HepG2 (cell line): Measurements from ENCODE around the gene EGLN2. TPM values are rescaled to one million over a fixed set of nuclear protein-coding genes. Genes with fewer than 3 reads are reported as not detected.

Experiments
- CBX5 ChIP-seq: sonication (generic); formaldehyde crosslinking; IDR thresholded peaks from 2 replicates; pipeline ENCODE4 v1.4.0; 2020; ENCODE audit warnings: missing genetic modification reagents, borderline replicate concordance
- CC2D1A ChIP-seq: sonication (generic); formaldehyde crosslinking; IDR thresholded peaks from 2 replicates; pipeline ENCODE4 v1.8.1; 2023; ENCODE audit warnings: mild to moderate bottlenecking, missing genetic modification reagents
- PITX1 ChIP-seq: sonication (generic); formaldehyde crosslinking; IDR thresholded peaks from 2 replicates; pipeline ENCODE4 v1.5.1; 2020; ENCODE audit warnings: mild to moderate bottlenecking, missing genetic modification reagents
- TFDP2 ChIP-seq: sonication (generic); formaldehyde crosslinking; IDR thresholded peaks from 2 replicates; pipeline ENCODE4 v1.4.0; 2020; ENCODE audit warnings: missing genetic modification reagents
- ZFP36L1 ChIP-seq: sonication (generic); formaldehyde crosslinking; IDR thresholded peaks from 2 replicates; pipeline ENCODE4 v1.8.0; 2022; ENCODE audit warnings: mild to moderate bottlenecking, missing genetic modification reagents, moderate library complexity
- ZHX1 ChIP-seq: sonication (generic); formaldehyde crosslinking; IDR thresholded peaks from 2 replicates; pipeline ENCODE4 v1.8.1; 2022; ENCODE audit warnings: low read depth, mild to moderate bottlenecking, missing genetic modification reagents
- ZMAT5 ChIP-seq: sonication (generic); formaldehyde crosslinking; IDR thresholded peaks from 2 replicates; pipeline ENCODE4 v1.5.0; 2020; ENCODE audit warnings: mild to moderate bottlenecking, low read depth, missing genetic modification reagents, borderline replicate concordance
- ZNF124 ChIP-seq: sonication (generic); formaldehyde crosslinking; IDR thresholded peaks from 2 replicates; pipeline ENCODE4 v1.4.0; 2020; ENCODE audit warnings: missing genetic modification reagents
- ZNF382 ChIP-seq: sonication (generic); formaldehyde crosslinking; IDR thresholded peaks from 2 replicates; pipeline ENCODE4 v1.5.0; 2020; ENCODE audit warnings: missing genetic modification reagents, mild to moderate bottlenecking, borderline replicate concordance
- ZNF646 ChIP-seq: sonication (generic); formaldehyde crosslinking; IDR thresholded peaks from 2 replicates; pipeline ENCODE4 v1.9.0; 2021; ENCODE audit warnings: mild to moderate bottlenecking, missing genetic modification reagents
- ZSCAN12 ChIP-seq: sonication (generic); formaldehyde crosslinking; IDR thresholded peaks from 2 replicates; pipeline ENCODE4 v1.9.0; 2021; ENCODE audit warnings: mild to moderate bottlenecking, missing genetic modification reagents
- polyA plus RNA-seq, 8 experiments: library from polyadenylated mRNA; depleted of rRNA in 3 of 8; stranded (reverse) in 7 of 8; unstranded in 1 of 8; fragments of >200 nt; fragmentation: Illumina TruSeq in 4 of 8; extraction: Trizol in 4 of 8; gene quantifications; 2 replicates each; pipeline versions ENCODE4 v1.2.1 to v1.2.3, GENCODE V29; 2011 to 2016; ENCODE audit warnings: low read depth in 4 of 8, missing spikeins in 1 of 8, mixed read lengths in 1 of 8; ENCODE audit not compliant: insufficient read depth in 1 of 8
- total RNA-seq, 5 experiments: library from RNA; depleted of rRNA; stranded (reverse); fragments of >200 nt; fragmentation: Illumina TruSeq; extraction: Trizol; gene quantifications; 2 replicates each; pipeline ENCODE4 v1.2.3, GENCODE V29; 2016; ENCODE audit warnings: low read depth in 1 of 5

The EGLN2 gene
- total and polyA plus RNA-seq, 2 of the 13 experiments (the other 11 are each of a cell fraction or from before 2014, with no cell fraction given): 16.5 to 40.8 TPM

GRCh38 chr19:40831502-40832430, 32.8 kb downstream of the EGLN2 start (continued):
- TF ChIP-seq ZHX1 (CRISPR knock-in tag) (no peak), PITX1 (CRISPR knock-in tag) (peak; percentile 79; the same call in 1 of the 2 replicates), ZNF382 (CRISPR knock-in tag) (no peak), ZNF646 (CRISPR knock-in tag) (no peak), ZNF124 (no peak), ZFP36L1 (CRISPR knock-in tag) (peak; percentile 89; the same call in 1 of the 2 replicates), CBX5 (CRISPR knock-in tag) (0 out of 2 replicates have a peak, but pooled peaks have one; percentile 11), ZSCAN12 (CRISPR knock-in tag) (0 out of 2 replicates have a peak, but pooled peaks have one; percentile 25), CC2D1A (CRISPR knock-in tag) (no peak), ZMAT5 (CRISPR knock-in tag) (no peak), TFDP2 (CRISPR knock-in tag) (peak; percentile 59)
